Endothelial cell of umbilical vein (primary cell): ENCODE results near the gene NEURL1B. TPM values are rescaled to one million over a fixed set of nuclear protein-coding genes. Genes with fewer than 3 reads are reported as not detected.

ENCODE experiments used
- BruUV-seq: library from RNA; stranded (reverse); fragments of 400-500 nt; replicated peaks from 2 replicates; lab custom pipeline; 2021; lab: Mats Ljungman, UMichigan
- CTCF ChIA-PET: fragments of 300-600, 350-600 bp; sonication (Branson Sonifier 250); formaldehyde crosslinking; loops from one replicate; lab custom pipeline; 2021; ENCODE audit warnings: antibody characterized with exemption, inconsistent platforms; lab: Charles Lee
- POLR2A ChIA-PET: fragments of 300-600, 350-600 bp; sonication (Branson Sonifier 250); formaldehyde crosslinking; loops from one replicate; lab custom pipeline; 2021; ENCODE audit warnings: antibody characterized with exemption, inconsistent platforms; lab: Charles Lee
- DNase-seq: peaks from one replicate; pipeline ENCODE4 v3.0.0-alpha.2; 2011; ENCODE audit warnings: low read depth, low spot score
- FAIRE-seq: peaks from 2 replicates; lab custom pipeline; 2011; peaks lifted over from hg19 to GRCh38; lab: Jason Lieb, UNC
- H2AFZ ChIP-seq: 2 replicates; pipeline ENCODE4 v1.6.0; 2012; ENCODE audit warnings: low read depth, low read length, control low read depth, inconsistent platforms
- H3K27ac ChIP-seq: 2 replicates; pipeline ENCODE4 v1.5.1; 2011; ENCODE audit warnings: low read depth, mild to moderate bottlenecking, control low read depth, low read length, moderate library complexity; ENCODE audit not compliant: insufficient read depth
- H3K27me3 ChIP-seq, 2 experiments: 2 replicates each; pipeline versions ENCODE4 v1.6.0 to v1.6.1; 2011; ENCODE audit warnings: low read length in 2 of 2, mixed read lengths in 1 of 2; ENCODE audit not compliant: control insufficient read depth in 2 of 2, insufficient read depth in 2 of 2
- H3K36me3 ChIP-seq, 2 experiments: 2 replicates in 1 of 2; 3 replicates in 1 of 2; pipeline ENCODE4 v1.5.1; 2011; ENCODE audit warnings: low read length in 2 of 2, mild to moderate bottlenecking in 1 of 2, moderate library complexity in 1 of 2; ENCODE audit not compliant: control insufficient read depth in 2 of 2, insufficient read depth in 2 of 2; ENCODE audit errors: extremely low read depth in 1 of 2
- H3K4me1 ChIP-seq: 3 replicates; pipeline ENCODE4 v1.5.1; 2011; ENCODE audit warnings: mild to moderate bottlenecking, low read length; ENCODE audit not compliant: control insufficient read depth, insufficient read depth; ENCODE audit errors: extremely low read depth
- H3K4me2 ChIP-seq: 2 replicates; pipeline ENCODE4 v1.6.1; 2011; ENCODE audit warnings: low read length, control low read depth, mixed read lengths; ENCODE audit not compliant: insufficient read depth
- H3K4me3 ChIP-seq, 3 experiments: fragments of 200-600 bp in 1 of 3; sonication (generic), shearing (Covaris generic) in 1 of 3; replicated peaks in 1 of 3; 2 replicates each; pipeline ENCODE4 v1.5.1; 2011 to 2016; ENCODE audit warnings: control low read depth in 3 of 3, low read length in 3 of 3, mild to moderate bottlenecking in 2 of 3, inconsistent platforms in 1 of 3, low read depth in 1 of 3, moderate library complexity in 1 of 3; ENCODE audit not compliant: insufficient read depth in 1 of 3
- H3K79me2 ChIP-seq: 2 replicates; pipeline ENCODE4 v1.6.0; 2012; ENCODE audit warnings: low read length, inconsistent platforms; ENCODE audit not compliant: control insufficient read depth, insufficient read depth
- H3K9ac ChIP-seq: replicated peaks from 2 replicates; pipeline ENCODE3; 2011; ENCODE audit warnings: low read length, control low read depth; ENCODE audit not compliant: insufficient read depth; ENCODE audit errors: extremely low read depth
- H3K9me1 ChIP-seq: replicated peaks from 3 replicates; pipeline ENCODE4 v1.6.0; 2011; ENCODE audit warnings: mild to moderate bottlenecking, low read length; ENCODE audit not compliant: control insufficient read depth, insufficient read depth; ENCODE audit errors: extremely low read depth
- H3K9me3 ChIP-seq: replicated peaks from 2 replicates; pipeline ENCODE4 v1.5.1; 2012; ENCODE audit warnings: low read length, inconsistent platforms; ENCODE audit not compliant: control insufficient read depth, insufficient read depth
- H4K20me1 ChIP-seq: replicated peaks from 2 replicates; pipeline ENCODE3; 2011; ENCODE audit warnings: mild to moderate bottlenecking, low read length; ENCODE audit not compliant: control insufficient read depth, insufficient read depth; ENCODE audit errors: extremely low read depth
- EZH2 ChIP-seq: IDR thresholded peaks from 2 replicates; pipeline ENCODE4 v1.6.1; 2012; ENCODE audit warnings: borderline replicate concordance, low read depth, mild to moderate bottlenecking, moderate library complexity, low read length, inconsistent platforms; ENCODE audit not compliant: severe bottlenecking
- FOS ChIP-seq: IDR thresholded peaks from 2 replicates; pipeline ENCODE4 v1.6.1; 2011; ENCODE audit warnings: mild to moderate bottlenecking, low read length, moderate library complexity, borderline replicate concordance; ENCODE audit not compliant: insufficient read depth
- GATA2 ChIP-seq: IDR thresholded peaks from 2 replicates; pipeline ENCODE4 v1.7.0; 2011; ENCODE audit warnings: low read depth, mild to moderate bottlenecking, moderate library complexity, mixed read lengths, low read length; ENCODE audit not compliant: insufficient read length, insufficient read depth
- JUN ChIP-seq: IDR thresholded peaks from 2 replicates; pipeline ENCODE4 v1.6.1; 2011; ENCODE audit warnings: borderline replicate concordance, low read depth; ENCODE audit not compliant: insufficient read length, insufficient read depth
- MYC ChIP-seq: IDR thresholded peaks from one replicate; pipeline ENCODE4 v1.6.1; 2011; ENCODE audit warnings: mild to moderate bottlenecking, low read depth, low read length
- POLR2A ChIP-seq: IDR thresholded peaks from 2 replicates; pipeline ENCODE4 v1.6.1; 2012; ENCODE audit warnings: low read depth, mild to moderate bottlenecking, control low read depth, low read length
- POLR2AphosphoS5 ChIP-seq: IDR thresholded peaks from 2 replicates; pipeline ENCODE4 v1.6.1; 2012; ENCODE audit warnings: low read depth, mild to moderate bottlenecking, control low read depth, low read length, moderate library complexity; ENCODE audit not compliant: insufficient read depth
- dilution Hi-C: fragments of 300-500 bp; cut with MboI; formaldehyde crosslinking; loops from one replicate; pipeline ENCODE4 v1.15.0; 2019; ENCODE audit warnings: low sequenced_read_pairs; ENCODE audit not compliant: extremely low pct_ligation_motif_present
- intact Hi-C: fragments of 100-400 bp; cut with micrococcal nuclease; formaldehyde crosslinking; loops from one replicate; pipeline ENCODE4 v1.10.0; 2022
- polyA plus RNA-seq, 4 experiments: library from polyadenylated mRNA; depleted of rRNA in 3 of 4; stranded (reverse) in 3 of 4; unstranded in 1 of 4; fragments of >200 nt; gene quantifications; 2 replicates each; pipeline versions ENCODE4 v1.2.1 to v1.2.3, GENCODE V29; 2011 to 2012; ENCODE audit warnings: missing spikeins in 1 of 4
- total RNA-seq: library from RNA; stranded (reverse); gene quantifications from 2 replicates; pipeline ENCODE4 v1.2.3, GENCODE V29; 2021
- TF ChIP-seq, protein P1 (sequence below): IDR thresholded peaks from 2 replicates; pipeline ENCODE4 v1.6.1; 2011; ENCODE audit not compliant: insufficient read depth, insufficient read length
- TF ChIP-seq, protein P2 (sequence below), 2 donors: IDR thresholded peaks; 1 replicate in 1 of 2; 2 replicates in 1 of 2; pipeline ENCODE4 v1.5.1; 2011; ENCODE audit warnings: low read length in 2 of 2, mild to moderate bottlenecking in 2 of 2, moderate library complexity in 2 of 2, control low read depth in 1 of 2, inconsistent platforms in 1 of 2, low read depth in 1 of 2; ENCODE audit not compliant: insufficient read depth in 1 of 2; ENCODE audit errors: extremely low read depth in 1 of 2

The NEURL1B gene
- total and polyA plus RNA-seq, 2 donors (not counting 3 experiments of a cell fraction or from before 2014, with no cell fraction given) = 0.44 to 1.6 TPM

DNA sequence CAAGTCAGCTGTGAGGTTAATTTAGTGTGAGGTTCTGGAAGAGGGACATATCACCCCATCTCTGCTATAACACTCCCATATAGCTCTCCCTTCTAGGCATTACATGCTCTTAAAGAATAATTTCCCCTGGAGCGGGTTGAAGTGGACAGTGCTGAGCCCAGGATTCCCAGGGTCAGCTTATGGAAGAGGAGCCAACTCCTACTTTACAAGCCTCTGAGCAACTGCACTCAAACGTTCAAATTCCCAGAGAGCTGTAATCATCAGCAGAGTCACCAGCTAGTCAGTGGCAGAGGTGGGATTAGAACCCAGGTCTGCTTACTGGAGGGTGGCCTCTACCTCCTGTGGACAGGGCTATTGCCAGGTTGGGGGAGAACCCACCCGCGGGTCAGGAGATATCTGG lies 1.4 kb downstream of the NEURL1B start:
- ChIA-PET CTCF (interaction anchor here (0.9 to 1.4 kb wide), 3 partner anchors 13 to 635 kb away, joined by 3 to 5 read pairs (median 3); no protein-coding TSS in a partner anchor), POLR2A (no interaction called here)
- no TSS peak for BruUV-seq
- H2AFZ ChIP-seq = no peak overlapping the region
- DNase-seq = no peak
- H3K9me1 ChIP-seq = no peaks in the 10 kb centered on the region
- no peaks in the 10 kb centered on the region for H3K36me3 ChIP-seq
- TF ChIP-seq EZH2 = no peak
- TF ChIP-seq JUN = no peak
- TF ChIP-seq, protein P1, sequence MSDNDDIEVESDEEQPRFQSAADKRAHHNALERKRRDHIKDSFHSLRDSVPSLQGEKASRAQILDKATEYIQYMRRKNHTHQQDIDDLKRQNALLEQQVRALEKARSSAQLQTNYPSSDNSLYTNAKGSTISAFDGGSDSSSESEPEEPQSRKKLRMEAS = no peak
- TF ChIP-seq POLR2AphosphoS5 = no peak
- no peak overlapping the region for H3K4me3 ChIP-seq
- dilution Hi-C loops = no loop called here
- H3K27ac ChIP-seq = no peak overlapping the region
- intact Hi-C loops = loop anchor here (5.0 kb wide), 1 partner anchor 180 kb away; no protein-coding TSS in a partner anchor
- peaks cover 7% of the 10 kb centered on the region for H3K4me1 ChIP-seq
- no peaks in the 10 kb centered on the region for H4K20me1 ChIP-seq
- H3K9ac ChIP-seq = no peak overlapping the region
- H3K9me3 ChIP-seq = no peaks in the 10 kb centered on the region
- peaks cover 20 to 32% of the 10 kb centered on the region in 2 experiments for H3K27me3 ChIP-seq
- no peak overlapping the region for H3K4me2 ChIP-seq
- FAIRE-seq = no peak
- no peaks in the 10 kb centered on the region for H3K79me2 ChIP-seq

DNA sequence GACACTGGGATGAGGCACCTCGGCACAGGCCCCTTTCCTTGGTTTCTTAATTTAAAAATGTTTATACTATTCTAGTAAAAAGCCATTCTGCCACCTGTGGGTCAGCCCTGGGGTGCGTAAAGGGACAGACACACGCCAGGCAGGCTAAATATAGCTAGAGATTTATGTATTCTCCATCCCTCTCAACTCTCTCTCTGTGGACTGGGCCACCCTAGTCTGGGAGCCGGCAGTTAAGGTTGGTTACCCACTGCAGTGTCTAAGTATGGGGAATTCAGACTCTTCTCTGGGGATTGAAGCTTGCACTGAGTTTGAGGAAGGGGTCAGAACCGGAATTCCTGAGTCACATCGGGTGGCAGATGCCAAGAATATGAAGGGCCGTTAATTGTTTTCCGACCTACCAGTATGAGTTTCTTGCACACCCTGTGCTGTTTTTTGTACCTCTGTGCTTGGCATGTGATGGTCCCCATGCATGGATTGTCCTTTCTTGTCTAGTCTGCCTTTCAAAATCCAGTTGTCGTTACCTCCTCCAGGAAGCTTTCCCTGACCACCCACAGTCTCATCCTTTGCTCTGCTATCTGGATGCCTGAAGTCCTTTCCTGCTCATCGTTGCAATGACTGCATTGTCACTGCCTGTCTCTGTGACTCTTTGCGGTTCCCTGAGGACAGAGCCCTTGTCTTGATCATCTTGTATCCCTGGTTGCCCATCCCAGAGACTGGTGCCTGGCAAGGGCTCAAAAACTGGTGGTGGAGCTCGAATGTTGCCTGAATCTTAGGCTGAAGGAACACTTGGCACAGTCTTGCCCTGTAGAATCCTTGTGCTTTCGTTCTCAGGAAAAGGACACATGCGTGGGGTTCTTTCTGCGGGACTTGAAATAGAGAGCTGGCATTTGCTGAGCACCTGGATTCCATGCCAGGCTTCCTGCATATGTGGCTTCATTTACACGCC lies 2.1 kb downstream of the NEURL1B start:
- Histone ChIP-seq H3K27me3 (peaks cover 17 to 32% of the 10 kb centered on the region in 2 experiments), H3K79me2 (no peaks in the 10 kb centered on the region), H3K36me3 (no peaks in the 10 kb centered on the region), H3K9me1 (no peaks in the 10 kb centered on the region), H3K4me3 (no peak overlapping the region), H4K20me1 (no peaks in the 10 kb centered on the region), H2AFZ (no peak overlapping the region), H3K4me1 (peaks cover 7% of the 10 kb centered on the region), H3K9ac (no peak overlapping the region), H3K9me3 (no peaks in the 10 kb centered on the region), H3K4me2 (no peak overlapping the region), H3K27ac (no peak overlapping the region)
- ChIA-PET POLR2A (no interaction called here), CTCF (interaction anchor here (1.4 kb wide), 2 partner anchors 14 to 21 kb away, joined by 3 to 5 read pairs; no protein-coding TSS in a partner anchor)
- FAIRE-seq (no peak), DNase-seq (no peak)
- BruUV-seq = no TSS peak
- dilution Hi-C loops = no loop called here
- TF ChIP-seq, protein P1 = no peak
- TF ChIP-seq, protein P2, sequence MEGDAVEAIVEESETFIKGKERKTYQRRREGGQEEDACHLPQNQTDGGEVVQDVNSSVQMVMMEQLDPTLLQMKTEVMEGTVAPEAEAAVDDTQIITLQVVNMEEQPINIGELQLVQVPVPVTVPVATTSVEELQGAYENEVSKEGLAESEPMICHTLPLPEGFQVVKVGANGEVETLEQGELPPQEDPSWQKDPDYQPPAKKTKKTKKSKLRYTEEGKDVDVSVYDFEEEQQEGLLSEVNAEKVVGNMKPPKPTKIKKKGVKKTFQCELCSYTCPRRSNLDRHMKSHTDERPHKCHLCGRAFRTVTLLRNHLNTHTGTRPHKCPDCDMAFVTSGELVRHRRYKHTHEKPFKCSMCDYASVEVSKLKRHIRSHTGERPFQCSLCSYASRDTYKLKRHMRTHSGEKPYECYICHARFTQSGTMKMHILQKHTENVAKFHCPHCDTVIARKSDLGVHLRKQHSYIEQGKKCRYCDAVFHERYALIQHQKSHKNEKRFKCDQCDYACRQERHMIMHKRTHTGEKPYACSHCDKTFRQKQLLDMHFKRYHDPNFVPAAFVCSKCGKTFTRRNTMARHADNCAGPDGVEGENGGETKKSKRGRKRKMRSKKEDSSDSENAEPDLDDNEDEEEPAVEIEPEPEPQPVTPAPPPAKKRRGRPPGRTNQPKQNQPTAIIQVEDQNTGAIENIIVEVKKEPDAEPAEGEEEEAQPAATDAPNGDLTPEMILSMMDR (IDR thresholded peaks at IDR 0.05; ENCODE audit: extremely low read depth in 1 of 2, insufficient read depth in 1 of 2, low read depth in 1 of 2, low read length in 2 of 2) = no peak
- TF ChIP-seq FOS (no peak), JUN (no peak), POLR2AphosphoS5 (no peak), POLR2A (no peak), GATA2 (no peak), EZH2 (no peak), MYC (no peak)
- intact Hi-C loops = loop anchor here (5.0 kb wide), 1 partner anchor 181 kb away; no protein-coding TSS in a partner anchor
